Measurements from ENCODE around the gene VRK1.

- TF ChIP-seq POLR2A (IDR thresholded peaks at IDR 0.05), result no peak
- TF ChIP-seq CTCF (IDR thresholded peaks at IDR 0.05), result no peak
- TF ChIP-seq POLR2AphosphoS5 (IDR thresholded peaks at IDR 0.05), result no peak
- no peak for TF ChIP-seq EP300 (IDR thresholded peaks at IDR 0.05)
Observed at GRCh38 chr14:96916751-96917150, 119.6 kb downstream of the VRK1 start.

All from stomach (tissue), 4 donors.